Measurements from ENCODE around the gene TMEM204. TPM values are rescaled to one million over a fixed set of nuclear protein-coding genes. Genes with fewer than 3 reads are reported as not detected.

TMEM204 gene
- polyA plus RNA-seq, 3 donors, result 0.09 to 1.5 (median 1.3) TPM

GRCh38 chr16:1501630-1502029, 31.8 kb upstream of the TMEM204 start:
- no peak for DNase-seq
- Mint-ChIP-seq H3K4me1 (no peaks in the 10 kb centered on the region), H3K4me3 (no peak overlapping the region), H3K27me3 (ENCODE audit: low read depth in 3 of 3) (peaks cover 0 to 2% (median 0%) of the 10 kb centered on the region in 3 donors), H3K27ac (peak overlapping the region in 1 of 7 donors; percentile 18), H3K36me3 (peaks cover 47 to 75% of the 10 kb centered on the region in 2 donors), H3K9me3 (peaks cover 0 to 4% (median 0%) of the 10 kb centered on the region in 7 donors)
- Histone ChIP-seq H3K4me2 (replicated peaks; ENCODE audit: extremely low read depth, low read length, poor library complexity, severe bottlenecking) (no peak overlapping the region), H3K36me3 (replicated peaks in 1 of 2; ENCODE audit: control insufficient read depth in 1 of 2, insufficient read depth in 2 of 2, low read length in 2 of 2) (peaks cover 70 to 86% of the 10 kb centered on the region in 2 donors), H2AFZ (ENCODE audit: insufficient read depth, low read depth, low read length, poor library complexity, severe bottlenecking) (no peak overlapping the region), H3K27me3 (ENCODE audit: control insufficient read depth in 2 of 2, insufficient read depth in 2 of 2, low read length in 2 of 2) (no peaks in the 10 kb centered on the region), H3K9ac (ENCODE audit: insufficient read depth, low read length, poor library complexity, severe bottlenecking) (no peak overlapping the region), H3K4me3 (replicated peaks in 1 of 3; ENCODE audit: low read depth in 2 of 3, low read length in 3 of 3) (no peak overlapping the region), H3K27ac (ENCODE audit: low read depth in 1 of 2, low read length in 2 of 2) (no peak overlapping the region), H4K20me1 (ENCODE audit: insufficient read depth, low read length) (no peaks in the 10 kb centered on the region), H3K4me1 (ENCODE audit: control insufficient read depth in 1 of 2, insufficient read depth in 2 of 2, low read length in 2 of 2) (no peaks in the 10 kb centered on the region), H3K9me3 (replicated peaks in 1 of 2; ENCODE audit: control insufficient read depth in 1 of 2, insufficient read depth in 1 of 2, low read length in 2 of 2) (no peaks in the 10 kb centered on the region), H3K79me2 (ENCODE audit: insufficient read depth, low read length) (no peaks in the 10 kb centered on the region)
- intact Hi-C loops (cut with micrococcal nuclease), result loop anchor here in 1 of 2 donors (10.0 kb wide), 1 partner anchor 47 kb away; no protein-coding TSS in a partner anchor
- WGBS (ENCODE audit: insufficient coverage), result 99% methylated on average over 16 of the region's 23 CpGs
- TF ChIP-seq, protein P1, sequence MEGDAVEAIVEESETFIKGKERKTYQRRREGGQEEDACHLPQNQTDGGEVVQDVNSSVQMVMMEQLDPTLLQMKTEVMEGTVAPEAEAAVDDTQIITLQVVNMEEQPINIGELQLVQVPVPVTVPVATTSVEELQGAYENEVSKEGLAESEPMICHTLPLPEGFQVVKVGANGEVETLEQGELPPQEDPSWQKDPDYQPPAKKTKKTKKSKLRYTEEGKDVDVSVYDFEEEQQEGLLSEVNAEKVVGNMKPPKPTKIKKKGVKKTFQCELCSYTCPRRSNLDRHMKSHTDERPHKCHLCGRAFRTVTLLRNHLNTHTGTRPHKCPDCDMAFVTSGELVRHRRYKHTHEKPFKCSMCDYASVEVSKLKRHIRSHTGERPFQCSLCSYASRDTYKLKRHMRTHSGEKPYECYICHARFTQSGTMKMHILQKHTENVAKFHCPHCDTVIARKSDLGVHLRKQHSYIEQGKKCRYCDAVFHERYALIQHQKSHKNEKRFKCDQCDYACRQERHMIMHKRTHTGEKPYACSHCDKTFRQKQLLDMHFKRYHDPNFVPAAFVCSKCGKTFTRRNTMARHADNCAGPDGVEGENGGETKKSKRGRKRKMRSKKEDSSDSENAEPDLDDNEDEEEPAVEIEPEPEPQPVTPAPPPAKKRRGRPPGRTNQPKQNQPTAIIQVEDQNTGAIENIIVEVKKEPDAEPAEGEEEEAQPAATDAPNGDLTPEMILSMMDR (IDR thresholded peaks at IDR 0.05), result no peak

DNA sequence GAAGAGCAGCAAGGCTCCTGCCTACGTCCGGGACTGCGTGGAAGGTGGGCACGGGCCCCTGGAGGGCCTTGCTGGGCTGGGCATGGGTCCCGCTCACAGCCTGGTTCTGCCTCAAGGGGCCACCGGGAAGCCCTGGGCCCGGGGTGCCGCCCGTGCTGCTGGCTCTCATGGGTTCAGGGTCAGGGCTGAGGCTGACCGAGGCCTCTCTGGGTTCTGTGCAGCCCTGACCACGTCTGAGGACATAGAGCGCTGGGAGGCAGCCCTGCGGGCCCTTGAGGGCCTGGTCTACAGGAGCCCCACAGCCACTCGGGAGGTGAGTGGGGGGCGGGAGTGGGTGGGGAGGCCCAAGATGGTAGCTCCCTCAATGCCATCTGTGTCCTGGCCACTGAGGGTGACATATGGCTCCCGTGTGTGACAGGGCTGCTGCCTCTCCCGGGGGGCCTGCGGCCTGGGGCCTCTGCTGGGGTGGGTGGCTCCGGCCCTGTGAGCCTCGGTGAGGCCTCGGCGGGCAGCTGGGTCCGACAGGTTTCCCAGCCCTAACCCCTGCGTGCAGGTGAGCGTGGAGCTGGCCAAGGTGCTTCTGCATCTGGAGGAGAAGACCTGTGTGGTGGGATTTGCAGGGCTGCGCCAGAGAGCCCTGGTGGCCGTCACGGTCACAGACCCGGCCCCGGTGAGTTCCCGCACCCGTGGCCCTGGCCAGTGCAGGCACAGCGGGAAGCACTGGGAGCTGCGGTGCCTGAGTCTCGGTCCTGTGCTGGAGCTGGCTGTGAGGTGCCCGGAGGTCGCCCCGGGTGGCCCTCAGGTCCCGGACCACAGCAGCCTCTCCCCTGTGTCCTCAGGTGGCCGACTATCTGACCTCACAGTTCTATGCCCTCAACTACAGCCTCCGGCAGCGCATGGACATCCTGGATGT, 31.1 kb upstream of the TMEM204 start:
- H3K27me3 ChIP-seq (ENCODE audit: control insufficient read depth in 2 of 2, insufficient read depth in 2 of 2, low read length in 2 of 2), result no peaks in the 10 kb centered on the region
- H3K4me2 ChIP-seq (replicated peaks; ENCODE audit: extremely low read depth, low read length, poor library complexity, severe bottlenecking), result no peak overlapping the region
- H3K4me1 Mint-ChIP-seq, result no peaks in the 10 kb centered on the region
- TF ChIP-seq, protein P1 (IDR thresholded peaks at IDR 0.05), result no peak
- no peaks in the 10 kb centered on the region for H3K4me1 ChIP-seq (ENCODE audit: control insufficient read depth in 1 of 2, insufficient read depth in 2 of 2, low read length in 2 of 2)
- 96% methylated on average over 40 of the region's 42 CpGs for WGBS (ENCODE audit: insufficient coverage)
- peaks cover 0 to 4% (median 0%) of the 10 kb centered on the region in 7 donors for H3K9me3 Mint-ChIP-seq
- no peaks in the 10 kb centered on the region for H4K20me1 ChIP-seq (ENCODE audit: insufficient read depth, low read length)
- no peaks in the 10 kb centered on the region for H3K9me3 ChIP-seq (replicated peaks in 1 of 2; ENCODE audit: control insufficient read depth in 1 of 2, insufficient read depth in 1 of 2, low read length in 2 of 2)
- H3K4me3 Mint-ChIP-seq, result no peak overlapping the region
- H3K36me3 ChIP-seq (replicated peaks in 1 of 2; ENCODE audit: control insufficient read depth in 1 of 2, insufficient read depth in 2 of 2, low read length in 2 of 2), result peaks cover 70 to 85% of the 10 kb centered on the region in 2 donors
- H3K4me3 ChIP-seq (replicated peaks in 1 of 3; ENCODE audit: low read depth in 2 of 3, low read length in 3 of 3), result no peak overlapping the region
- H2AFZ ChIP-seq (ENCODE audit: insufficient read depth, low read depth, low read length, poor library complexity, severe bottlenecking), result no peak overlapping the region
- no peaks in the 10 kb centered on the region for H3K27me3 Mint-ChIP-seq (ENCODE audit: low read depth in 3 of 3)
- no peaks in the 10 kb centered on the region for H3K79me2 ChIP-seq (ENCODE audit: insufficient read depth, low read length)
- DNase-seq, result no peak
- intact Hi-C loops (cut with micrococcal nuclease), result loop anchor here in 1 of 2 donors (10.0 kb wide), 1 partner anchor 48 kb away; no protein-coding TSS in a partner anchor
- H3K9ac ChIP-seq (ENCODE audit: insufficient read depth, low read length, poor library complexity, severe bottlenecking), result no peak overlapping the region
- H3K27ac ChIP-seq (ENCODE audit: low read depth in 1 of 2, low read length in 2 of 2), result no peak overlapping the region
- H3K36me3 Mint-ChIP-seq, result peaks cover 43 to 71% of the 10 kb centered on the region in 2 donors
- H3K27ac Mint-ChIP-seq, result peak overlapping the region in 1 of 7 donors; percentile 18

Data from CD14-positive monocyte (primary cell).